Heart right ventricle (tissue), 16 donors: Measurements from ENCODE around the gene TAS2R9. TPM values are rescaled to one million over a fixed set of nuclear protein-coding genes. Genes with fewer than 3 reads are reported as not detected.

Source experiments
- ATAC-seq, 8 donors: fragments of 200-7000 bp; cut with Tn5 transposase; one replicate each; pipeline ENCODE4 v1.9.1; 2020; ENCODE audit warnings: mild to moderate bottlenecking in 8 of 8, moderate library complexity in 8 of 8, moderate number of reproducible peaks in 1 of 8
- DNase-seq, 2 donors: peaks; one replicate each; pipeline ENCODE4 v3.0.0-alpha.2; 2020
- H3K27ac ChIP-seq, 10 donors: fragments of 200-600 bp; sonication (generic) in 2 of 10; one replicate each; pipeline versions ENCODE4 v1.5.0 to v1.8.0; 2020 to 2022; ENCODE audit warnings: mild to moderate bottlenecking in 3 of 10
- H3K27me3 ChIP-seq, 7 donors: fragments of 200-600 bp; one replicate each; pipeline ENCODE4 v1.8.0; 2021 to 2022; ENCODE audit warnings: mild to moderate bottlenecking in 2 of 7
- H3K36me3 ChIP-seq, 9 donors: fragments of 200-600 bp; sonication (generic) in 1 of 9; one replicate each; pipeline versions ENCODE4 v1.5.0 to v1.8.0; 2020 to 2022; ENCODE audit warnings: mild to moderate bottlenecking in 2 of 9
- H3K4me1 ChIP-seq, 9 donors: fragments of 200-600 bp; sonication (generic) in 1 of 9; one replicate each; pipeline versions ENCODE4 v1.5.0 to v1.8.0; 2020 to 2022; ENCODE audit warnings: mild to moderate bottlenecking in 4 of 9
- H3K4me3 ChIP-seq, 10 donors: fragments of 200-600 bp; sonication (generic) in 2 of 10; one replicate each; pipeline versions ENCODE4 v1.5.0 to v1.8.0; 2020 to 2022; ENCODE audit warnings: mild to moderate bottlenecking in 7 of 10, moderate library complexity in 2 of 10
- H3K9me3 ChIP-seq, 11 donors: fragments of 200-600 bp in 10 of 11; sonication (generic) in 2 of 11; one replicate each; pipeline versions ENCODE4 v1.5.0 to v1.8.0; 2013 to 2022; ENCODE audit warnings: mild to moderate bottlenecking in 2 of 11, control low read depth in 1 of 11, moderate library complexity in 1 of 11
- WGBS, 2 donors: extraction: QIAGEN DNeasy Blood & Tissue Kit; methylation state at CpG; one replicate each; pipeline ENCODE4 v1.1.7; 2013; ENCODE audit warnings: inconsistent platforms in 1 of 2; 5-methylcytosine and 5-hydroxymethylcytosine counted together
- intact Hi-C, 10 donors: fragments of 100-400 bp; cut with DNase I; formaldehyde crosslinking; loops; one replicate each; pipeline versions ENCODE4 v1.11.1 to v1.14.2; 2022
- long read RNA-seq, 3 donors: library from polyadenylated mRNA; unstranded; transcript quantifications; one replicate each; pipeline ENCODE4 v2.0.0, GENCODE V29; 2020 to 2021
- polyA plus RNA-seq, 2 donors: library from polyadenylated mRNA; stranded (reverse); fragments of 200-250 nt; gene quantifications; one replicate each; pipeline ENCODE4 v1.2.3, GENCODE V29; 2013
- total RNA-seq, 10 donors: library from RNA; stranded (reverse); fragmentation: NEBNext Ultra II Directional in 3 of 10; extraction: Animal tissue kit (Norgen Biotek cat#: 25700) in 3 of 10; gene quantifications; one replicate each; pipeline versions ENCODE4 v1.2.1 to v1.2.4, GENCODE V29; 2021 to 2023
- TF ChIP-seq, protein P1 (sequence below), 9 donors: fragments of 200-600 bp; sonication (generic) in 2 of 9; IDR thresholded peaks; one replicate each; pipeline versions ENCODE4 v1.5.0 to v1.8.0; 2021 to 2022; ENCODE audit warnings: antibody characterized with exemption in 9 of 9, mild to moderate bottlenecking in 5 of 9, moderate library complexity in 1 of 9
- donor health status: Arrhythmogenic right ventricular cardiomyopathy.
- donor health status: ischemic (EF 13 %, LVEDD 7.1; RV severe dilation, severe dysfunction).
- donor health status: healthy with polysubstance abuse.
- donor health status: DM: no; HTN: yes; CAD: no.
- donor health status: DM: no; HTN: no; CAD: no.
- donor health status: ischemic (EF 25% LVEDD 6.9; RV normal size, moderate dysfunction).
- donor health status: ischemic (EF 25% LVEDD 5.7; RV mildly dilated, moderate dysfunction).
- donor health status: healthy.
- donor health status: DM: yes; HTN: yes; CAD: no.
- donor health status: Ischemic cardiomyopathy.
- donor health status: ischemic (EF 35%, LVEDD 5.7; RV mildly dilated, moderate dysfunction).
- donor health status: nonischemic (EF 11% LVEDD 7.7; RV severe dilation, severe dysfunction).
- donor health status: DM: yes; HTN: yes; CAD: no.
- donor health status: PGD.
- donor health status: ischemic (EF 29% LVEDD 5.4; RV normal size, mild dysfunction).
- donor health status: nonischemic (EF 23%, LVEDD 6.1; RV moderate dilation, normal function).

TAS2R9 gene
- total RNA-seq = not detected
- polyA plus RNA-seq = not detected
- long read RNA-seq, donor 1 = 0 reads
- long read RNA-seq, donor 2 = 0 reads
- long read RNA-seq, donor 3 = 0 reads

DNA sequence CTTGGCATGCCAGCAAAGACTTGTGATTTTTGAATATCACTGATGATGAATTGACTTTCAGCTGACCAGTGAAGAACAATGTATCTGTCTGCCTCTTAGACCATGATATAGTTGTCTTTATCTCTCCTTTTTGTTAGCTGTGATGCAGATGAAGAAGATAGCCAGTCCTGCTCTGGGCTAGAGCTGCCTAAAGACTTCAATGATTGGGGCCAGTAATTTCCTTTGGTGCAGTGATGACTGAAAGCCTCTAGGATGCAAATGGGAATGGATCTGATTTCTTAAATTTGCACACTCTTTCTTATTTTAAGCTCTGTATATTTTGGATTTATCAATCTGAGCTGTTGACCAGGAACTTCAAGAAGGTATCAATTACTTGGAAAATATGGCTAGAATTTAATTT lies at the start of gene TAS2R9:
Gene TAS2R9 (minus strand): TSS at position 101 of the 400 bp plus-strand sequence. CDS start 93 bp downstream, at position 8.
- H3K4me3 ChIP-seq = no peak within 1 kb of the TSS
- TF ChIP-seq, protein P1, sequence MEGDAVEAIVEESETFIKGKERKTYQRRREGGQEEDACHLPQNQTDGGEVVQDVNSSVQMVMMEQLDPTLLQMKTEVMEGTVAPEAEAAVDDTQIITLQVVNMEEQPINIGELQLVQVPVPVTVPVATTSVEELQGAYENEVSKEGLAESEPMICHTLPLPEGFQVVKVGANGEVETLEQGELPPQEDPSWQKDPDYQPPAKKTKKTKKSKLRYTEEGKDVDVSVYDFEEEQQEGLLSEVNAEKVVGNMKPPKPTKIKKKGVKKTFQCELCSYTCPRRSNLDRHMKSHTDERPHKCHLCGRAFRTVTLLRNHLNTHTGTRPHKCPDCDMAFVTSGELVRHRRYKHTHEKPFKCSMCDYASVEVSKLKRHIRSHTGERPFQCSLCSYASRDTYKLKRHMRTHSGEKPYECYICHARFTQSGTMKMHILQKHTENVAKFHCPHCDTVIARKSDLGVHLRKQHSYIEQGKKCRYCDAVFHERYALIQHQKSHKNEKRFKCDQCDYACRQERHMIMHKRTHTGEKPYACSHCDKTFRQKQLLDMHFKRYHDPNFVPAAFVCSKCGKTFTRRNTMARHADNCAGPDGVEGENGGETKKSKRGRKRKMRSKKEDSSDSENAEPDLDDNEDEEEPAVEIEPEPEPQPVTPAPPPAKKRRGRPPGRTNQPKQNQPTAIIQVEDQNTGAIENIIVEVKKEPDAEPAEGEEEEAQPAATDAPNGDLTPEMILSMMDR (IDR thresholded peaks at IDR 0.05) = no peak
- ATAC-seq (no peak), DNase-seq (no peak)
- no peaks in the 10 kb centered on the region for H3K4me1 ChIP-seq
- peaks cover 0 to 4% (median 0%) of the 10 kb centered on the region in 7 donors for H3K27me3 ChIP-seq
- intact Hi-C loops = no loop called here
- H3K36me3 ChIP-seq = no peaks in the 10 kb centered on the region
- no peak within 1 kb of the TSS for H3K27ac ChIP-seq
- H3K9me3 ChIP-seq = peaks cover 0 to 6% (median 0%) of the 10 kb centered on the region in 11 donors

DNA sequence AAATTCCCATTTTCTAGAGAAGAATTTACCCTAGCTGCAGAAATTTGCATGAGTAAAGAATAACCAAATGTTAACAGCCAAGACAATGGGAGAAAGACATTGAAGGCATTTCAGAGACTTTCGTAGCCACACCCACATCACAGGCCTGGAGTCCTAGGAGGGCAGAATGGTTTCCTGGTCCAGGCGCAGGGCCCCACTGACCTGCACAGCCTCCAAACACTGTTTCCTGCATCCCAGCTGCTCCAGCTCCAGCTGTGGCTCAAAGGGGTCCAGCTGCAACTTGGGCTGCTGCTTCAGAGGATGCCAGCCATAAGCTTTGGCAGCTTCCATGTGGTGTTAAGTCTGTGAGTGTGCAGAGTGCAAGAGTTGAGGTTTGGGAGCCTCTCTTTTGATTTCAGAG lies 45.8 kb upstream of the TAS2R9 start:
- Histone ChIP-seq H3K9me3 (peaks cover 0 to 34% (median 7%) of the 10 kb centered on the region in 11 donors), H3K36me3 (peaks cover 0 to 47% (median 6%) of the 10 kb centered on the region in 9 donors), H3K4me3 (no peak overlapping the region), H3K27ac (no peak overlapping the region), H3K27me3 (no peaks in the 10 kb centered on the region), H3K4me1 (peaks cover 0 to 4% (median 0%) of the 10 kb centered on the region in 9 donors)
- 97 to 100% methylated on average over 2 of the region's 2 CpGs for WGBS, 2 donors
- TF ChIP-seq, protein P1 (IDR thresholded peaks at IDR 0.05) = no peak
- intact Hi-C loops = no loop called here
- ATAC-seq (no peak), DNase-seq (no peak)

DNA sequence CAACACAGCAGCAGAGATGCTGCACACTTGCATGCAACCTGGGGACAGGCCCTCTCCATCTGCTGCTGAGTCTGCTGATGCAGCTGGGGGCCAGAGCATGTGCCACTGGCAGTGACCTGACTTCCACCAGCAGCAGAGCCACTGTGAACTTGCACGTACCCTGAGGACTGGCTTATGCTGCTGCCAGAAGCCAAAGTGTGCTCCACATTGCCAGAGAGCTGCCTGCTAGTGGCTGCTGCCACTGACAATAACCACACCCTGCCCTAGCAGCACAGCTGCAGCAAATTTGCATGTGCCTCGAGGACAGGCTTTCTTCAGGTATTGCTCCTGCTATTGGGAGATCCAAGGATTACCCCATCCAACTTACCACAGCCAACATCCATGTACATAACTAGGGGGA lies 43.8 kb upstream of the TAS2R9 start:
- Histone ChIP-seq H3K27ac (no peak overlapping the region), H3K9me3 (peaks cover 0 to 34% (median 7%) of the 10 kb centered on the region in 11 donors), H3K4me1 (peaks cover 0 to 4% (median 0%) of the 10 kb centered on the region in 9 donors), H3K36me3 (peaks cover 0 to 54% (median 6%) of the 10 kb centered on the region in 9 donors), H3K4me3 (no peak overlapping the region), H3K27me3 (no peaks in the 10 kb centered on the region)
- WGBS, 2 donors = 51 to 69% methylated on average over 2 of the region's 2 CpGs
- DNase-seq (no peak), ATAC-seq (peak in 2 of 8 donors; percentile 41 to 64)
- TF ChIP-seq, protein P1 (IDR thresholded peaks at IDR 0.05) = no peak
- intact Hi-C loops = no loop called here

DNA sequence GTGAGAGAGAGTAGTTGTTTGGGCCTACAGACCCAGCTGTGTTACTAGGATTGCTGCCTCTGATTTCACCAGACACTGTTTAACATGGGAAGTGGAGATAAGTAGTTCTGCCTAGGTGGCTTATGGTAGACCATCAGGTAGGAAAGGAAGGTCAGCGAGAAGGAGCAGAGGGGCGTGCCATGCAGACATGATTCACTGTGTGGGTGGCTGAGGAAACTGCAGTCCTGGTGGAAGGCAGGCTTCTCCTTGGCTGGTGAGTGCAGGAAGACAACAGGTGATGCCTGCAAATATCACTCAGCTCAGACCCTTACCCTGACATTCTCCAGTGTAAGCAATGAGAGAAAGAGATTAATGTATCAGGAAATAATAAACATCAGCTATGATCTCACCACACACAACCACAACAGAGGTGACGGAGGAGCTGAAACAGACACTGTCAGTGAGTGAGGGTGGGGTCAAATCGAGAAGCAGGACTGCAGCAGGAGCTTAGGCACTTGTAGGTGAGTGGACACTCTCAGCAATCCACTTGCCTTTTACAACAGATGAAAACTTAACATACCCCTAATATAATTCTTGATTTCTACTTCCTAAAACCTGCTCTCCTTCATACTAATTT lies 41.4 kb upstream of the TAS2R9 start:
- TF ChIP-seq, protein P1 (IDR thresholded peaks at IDR 0.05) = no peak
- H3K9me3 ChIP-seq = peaks cover 0 to 10% (median 5%) of the 10 kb centered on the region in 11 donors
- intact Hi-C loops = no loop called here
- WGBS, 2 donors = 81% methylated on average over 4 of the region's 4 CpGs
- no peaks in the 10 kb centered on the region for H3K27me3 ChIP-seq
- DNase-seq = no peak
- no peak for ATAC-seq
- H3K4me3 ChIP-seq = no peak overlapping the region
- H3K27ac ChIP-seq = no peak overlapping the region
- H3K36me3 ChIP-seq = peaks cover 0 to 46% (median 8%) of the 10 kb centered on the region in 9 donors
- H3K4me1 ChIP-seq = peaks cover 0 to 4% (median 0%) of the 10 kb centered on the region in 9 donors
